GM18507 (cell line): ENCODE data around the gene PLVAP.

Experiments
- DNase-seq: peaks from one replicate; pipeline ENCODE4 v3.0.0; 2011; ENCODE audit warnings: low read depth; ENCODE audit not compliant: insufficient read length; ENCODE audit errors: extremely low spot score
- FAIRE-seq: peaks from 2 replicates; lab custom pipeline; 2011; peaks lifted over from hg19 to GRCh38; lab: Jason Lieb, UNC

Gene PLVAP

GRCh38 chr19:17337675-17338432, 39.3 kb downstream of the PLVAP start:
- FAIRE-seq (no peak), DNase-seq (no peak)

- peak; percentile 95 for DNase-seq
- FAIRE-seq = peak; percentile 99
These were observed 40.1 kb downstream of the PLVAP start, which contains the start of gene GTPBP3 for GRCh38 chr19:17336872-17337674. GTPBP3 (plus strand) TSS chr19:17337553; CDS start chr19:17337612, 59 bp downstream.

- FAIRE-seq (no peak), DNase-seq (no peak)
These were observed 41.6 kb downstream of the PLVAP start for GRCh38 chr19:17335575-17335974.

- peak; percentile 79 for DNase-seq
- FAIRE-seq = peak; percentile 96
These were observed 42.4 kb downstream of the PLVAP start, which contains the start of gene ANO8 for GRCh38 chr19:17334414-17335409. ANO8 (minus strand) TSS chr19:17334855; CDS start chr19:17334670, 185 bp downstream.

- DNase-seq = peak; percentile 69
- peak; percentile 73 for FAIRE-seq
These were observed 43.3 kb downstream of the PLVAP start for GRCh38 chr19:17333611-17334413.

GRCh38 chr19:17332677-17333581, 44.2 kb downstream of the PLVAP start:
- FAIRE-seq = no peak
- no peak for DNase-seq

GRCh38 chr19:17332360-17332676, 44.8 kb downstream of the PLVAP start:
- FAIRE-seq (no peak), DNase-seq (no peak)

- FAIRE-seq = no peak
- no peak for DNase-seq
These were observed 46.0 kb downstream of the PLVAP start for GRCh38 chr19:17331045-17331558.

- DNase-seq = no peak
- no peak for FAIRE-seq
These were observed 46.7 kb downstream of the PLVAP start for GRCh38 chr19:17330262-17331044.

GRCh38 chr19:17329366-17330261, 47.5 kb downstream of the PLVAP start:
- no peak for FAIRE-seq

GRCh38 chr19:17328517-17329365, 48.4 kb downstream of the PLVAP start:
- FAIRE-seq (no peak), DNase-seq (no peak)

More at GRCh38 chr19:17329366-17330261, 47.5 kb downstream of the PLVAP start:
- no peak for DNase-seq

- FAIRE-seq (no peak), DNase-seq (no peak)
These were observed 49.3 kb downstream of the PLVAP start for GRCh38 chr19:17327654-17328516.

- FAIRE-seq = no peak
- no peak for DNase-seq
These were observed 50.0 kb downstream of the PLVAP start for GRCh38 chr19:17327068-17327653.

- FAIRE-seq (no peak), DNase-seq (no peak)
These were observed 50.6 kb downstream of the PLVAP start for GRCh38 chr19:17326595-17326966.
